Prostate gland (tissue), 2 donors: ENCODE results near the gene PARP15. TPM values are rescaled to one million over a fixed set of nuclear protein-coding genes. Genes with fewer than 3 reads are reported as not detected.

ENCODE experiments used
- DNase-seq: peaks from one replicate; pipeline ENCODE4 v3.0.0-alpha.2; 2019; ENCODE audit warnings: low spot score
- H3K27ac ChIP-seq, 2 donors: fragments of 200-600 bp; sonication (generic); 2 replicates each; pipeline ENCODE4 v1.5.1; 2017 to 2019
- H3K27me3 ChIP-seq: fragments of 200-600 bp; sonication (generic); replicated peaks from 2 replicates; pipeline ENCODE4 v1.5.1; 2019; ENCODE audit not compliant: insufficient read depth
- H3K36me3 ChIP-seq, 2 donors: fragments of 200-600 bp; sonication (generic); 1 replicate in 1 of 2; 2 replicates in 1 of 2; pipeline versions ENCODE4 v1.5.1 to v1.8.1; 2017 to 2019
- H3K4me1 ChIP-seq: fragments of 200-600 bp; sonication (generic); replicated peaks from 2 replicates; pipeline ENCODE4 v1.5.1; 2019
- H3K4me3 ChIP-seq, 2 donors: fragments of 200-600 bp; sonication (generic); 2 replicates each; pipeline ENCODE4 v1.5.1; 2017 to 2019
- H3K9me3 ChIP-seq: fragments of 200-600 bp; sonication (generic); 2 replicates; pipeline ENCODE4 v1.5.1; 2017
- CTCF ChIP-seq, 4 experiments: fragments of 200-600 bp in 2 of 4; fragments of 450-650 bp in 2 of 4; sonication (generic) in 2 of 4; IDR thresholded peaks; 1 replicate in 3 of 4; 2 replicates in 1 of 4; pipeline ENCODE4 v1.5.1; 2016 to 2019; ENCODE audit warnings: antibody characterized with exemption in 4 of 4, mild to moderate bottlenecking in 2 of 4, moderate library complexity in 2 of 4
- POLR2A ChIP-seq: fragments of 450-650 bp; IDR thresholded peaks from one replicate; pipeline ENCODE4 v1.6.1; 2016; ENCODE audit warnings: antibody characterized with exemption, mild to moderate bottlenecking
- POLR2AphosphoS5 ChIP-seq: sonication (generic); formaldehyde crosslinking; IDR thresholded peaks from one replicate; pipeline ENCODE4 v1.6.1; 2017; ENCODE audit warnings: antibody characterized with exemption
- WGBS: methylation state at CpG from one replicate; pipeline ENCODE4 v1.1.5; 2018; 5-methylcytosine and 5-hydroxymethylcytosine counted together
- intact Hi-C: fragments of 100-400 bp; cut with DNase I; formaldehyde crosslinking; loops from one replicate; pipeline ENCODE4 v1.14.2; 2022
- total RNA-seq, 2 donors: library from RNA; depleted of rRNA; stranded (reverse); fragments of >200 nt; gene quantifications; one replicate each; pipeline ENCODE4 v1.1.0, GENCODE V29; 2016

PARP15 gene
- total RNA-seq, 2 donors from 2014 or later = 0.23 to 2.7 TPM

GRCh38 chr3:122536632-122537001 is 40.8 kb upstream of the PARP15 start:
- DNase-seq = no peak
- Histone ChIP-seq H3K36me3 (peaks cover 5% of the 10 kb centered on the region in 2 donors), H3K4me1 (no peaks in the 10 kb centered on the region), H3K27ac (no peak overlapping the region), H3K9me3 (no peaks in the 10 kb centered on the region), H3K27me3 (no peaks in the 10 kb centered on the region), H3K4me3 (no peak overlapping the region)
- WGBS = 58% methylated on average over 3 of the region's 3 CpGs
- TF ChIP-seq POLR2AphosphoS5 = no peak
- TF ChIP-seq POLR2A = no peak
- TF ChIP-seq CTCF (IDR thresholded peaks at IDR 0.05) = no peak
- intact Hi-C loops = no loop called here

- WGBS = 86% methylated on average over 7 of the region's 7 CpGs
- intact Hi-C loops = no loop called here
- Histone ChIP-seq H3K9me3 (no peaks in the 10 kb centered on the region), H3K4me3 (no peak overlapping the region), H3K36me3 (peaks cover 5% of the 10 kb centered on the region in 2 donors), H3K4me1 (no peaks in the 10 kb centered on the region), H3K27ac (no peak overlapping the region), H3K27me3 (no peaks in the 10 kb centered on the region)
- no peak for TF ChIP-seq POLR2A
- no peak for DNase-seq
Measured at GRCh38 chr3:122538956-122539490, 38.4 kb upstream of the PARP15 start.

GRCh38 chr3:122546151-122546550 is 31.3 kb upstream of the PARP15 start:
- 88% methylated on average over 5 of the region's 5 CpGs for whole genome bisulfite sequencing
- no peak overlapping the region for H3K4me3 ChIP-seq
- H3K36me3 ChIP-seq = peaks cover 0 to 6% of the 10 kb centered on the region in 2 donors
- no peaks in the 10 kb centered on the region for H3K9me3 ChIP-seq
- DNase-seq = no peak
- H3K27me3 ChIP-seq = no peaks in the 10 kb centered on the region
- H3K4me1 ChIP-seq = no peaks in the 10 kb centered on the region
- H3K27ac ChIP-seq = no peak overlapping the region
- intact Hi-C loops = no loop called here
- TF ChIP-seq POLR2A (no peak), CTCF (IDR thresholded peaks at IDR 0.05) (no peak), POLR2AphosphoS5 (no peak)

GRCh38 chr3:122548076-122548475 is 29.4 kb upstream of the PARP15 start:
- no peak overlapping the region for H3K27ac ChIP-seq
- 59% methylated on average over 3 of the region's 3 CpGs for WGBS
- H3K27me3 ChIP-seq = no peaks in the 10 kb centered on the region
- intact Hi-C loops = no loop called here
- H3K36me3 ChIP-seq = peaks cover 0 to 6% of the 10 kb centered on the region in 2 donors
- H3K4me3 ChIP-seq = no peak overlapping the region
- no peak for TF ChIP-seq POLR2A
- TF ChIP-seq CTCF (IDR thresholded peaks at IDR 0.05) = no peak
- TF ChIP-seq POLR2AphosphoS5 = no peak
- no peaks in the 10 kb centered on the region for H3K4me1 ChIP-seq
- H3K9me3 ChIP-seq = no peaks in the 10 kb centered on the region
- DNase-seq = no peak

- no peaks in the 10 kb centered on the region for H3K9me3 ChIP-seq
- 62% methylated on average over 1 of the region's 1 CpG for WGBS
- H3K27me3 ChIP-seq = no peaks in the 10 kb centered on the region
- no peak for TF ChIP-seq CTCF (IDR thresholded peaks at IDR 0.05)
- no peak overlapping the region for H3K4me3 ChIP-seq
- no peak for DNase-seq
- H3K36me3 ChIP-seq = peaks cover 0 to 6% of the 10 kb centered on the region in 2 donors
- H3K4me1 ChIP-seq = no peaks in the 10 kb centered on the region
- intact Hi-C loops = no loop called here
- no peak overlapping the region for H3K27ac ChIP-seq
Measured at GRCh38 chr3:122548619-122549018, 28.8 kb upstream of the PARP15 start.
